ENCODE measurements around the gene DRD4.

DRD4 gene

DNA sequence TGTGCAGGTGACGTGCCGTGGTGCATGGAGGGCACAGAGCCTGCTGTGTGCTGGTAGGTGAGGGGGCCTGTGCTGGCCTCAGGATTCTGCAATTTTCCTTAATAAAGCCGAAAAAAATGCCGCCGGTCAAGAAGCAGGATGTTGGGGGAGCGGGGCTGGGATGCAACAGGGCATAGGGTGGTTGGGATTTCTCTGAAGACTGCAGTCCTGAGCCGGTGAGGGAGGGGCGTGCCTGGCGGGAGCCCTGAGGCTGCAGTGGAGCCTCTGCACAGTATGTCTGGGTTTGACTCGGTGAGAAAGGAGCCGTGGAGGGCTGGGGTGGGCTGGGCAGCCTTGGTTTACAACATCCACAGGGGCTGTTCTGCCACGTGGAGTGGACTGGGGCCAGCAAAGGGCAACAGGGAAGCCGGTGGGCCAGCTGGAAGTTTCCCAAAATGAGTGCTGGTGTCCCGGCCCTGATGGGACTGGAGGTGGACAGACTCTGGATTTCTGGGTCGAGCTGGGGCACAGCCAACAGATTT, 13.7 kb upstream of the DRD4 start:
- no peak for DNase-seq

DNA sequence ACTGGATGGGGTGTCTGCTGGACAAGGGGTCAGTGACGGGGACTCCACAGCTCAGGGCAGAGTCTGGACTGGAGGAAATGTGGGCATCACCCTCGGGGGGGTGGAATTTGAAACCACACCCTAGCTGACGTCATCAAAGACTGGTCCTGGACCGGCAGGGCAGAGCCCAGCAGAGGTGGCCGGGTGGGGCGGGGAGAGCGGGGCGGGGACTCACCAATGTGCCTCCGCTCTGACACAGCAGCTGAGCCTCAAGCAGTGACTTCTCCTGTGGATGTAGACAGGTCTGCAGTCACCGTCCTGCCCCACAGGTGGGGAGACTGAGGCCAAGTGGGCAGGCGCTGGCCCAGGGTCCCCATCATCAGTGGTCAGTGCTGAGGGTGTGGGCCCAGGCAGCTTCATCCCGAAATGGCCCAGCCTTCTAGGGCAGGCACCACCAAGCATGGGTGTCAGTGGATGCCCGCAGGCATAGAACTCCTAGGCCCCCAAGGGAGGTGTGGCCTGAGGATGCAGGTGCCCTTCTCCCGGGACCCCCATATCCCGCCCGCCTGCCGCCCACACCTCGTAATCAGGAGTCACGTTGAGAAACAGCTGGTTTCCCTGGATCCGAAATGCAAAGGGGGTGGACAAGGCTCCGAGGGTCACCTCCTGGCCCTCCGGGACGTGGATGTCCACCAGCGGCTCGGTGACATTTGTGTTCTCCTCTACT, 12.9 kb upstream of the DRD4 start:
- no peak for DNase-seq

DNA sequence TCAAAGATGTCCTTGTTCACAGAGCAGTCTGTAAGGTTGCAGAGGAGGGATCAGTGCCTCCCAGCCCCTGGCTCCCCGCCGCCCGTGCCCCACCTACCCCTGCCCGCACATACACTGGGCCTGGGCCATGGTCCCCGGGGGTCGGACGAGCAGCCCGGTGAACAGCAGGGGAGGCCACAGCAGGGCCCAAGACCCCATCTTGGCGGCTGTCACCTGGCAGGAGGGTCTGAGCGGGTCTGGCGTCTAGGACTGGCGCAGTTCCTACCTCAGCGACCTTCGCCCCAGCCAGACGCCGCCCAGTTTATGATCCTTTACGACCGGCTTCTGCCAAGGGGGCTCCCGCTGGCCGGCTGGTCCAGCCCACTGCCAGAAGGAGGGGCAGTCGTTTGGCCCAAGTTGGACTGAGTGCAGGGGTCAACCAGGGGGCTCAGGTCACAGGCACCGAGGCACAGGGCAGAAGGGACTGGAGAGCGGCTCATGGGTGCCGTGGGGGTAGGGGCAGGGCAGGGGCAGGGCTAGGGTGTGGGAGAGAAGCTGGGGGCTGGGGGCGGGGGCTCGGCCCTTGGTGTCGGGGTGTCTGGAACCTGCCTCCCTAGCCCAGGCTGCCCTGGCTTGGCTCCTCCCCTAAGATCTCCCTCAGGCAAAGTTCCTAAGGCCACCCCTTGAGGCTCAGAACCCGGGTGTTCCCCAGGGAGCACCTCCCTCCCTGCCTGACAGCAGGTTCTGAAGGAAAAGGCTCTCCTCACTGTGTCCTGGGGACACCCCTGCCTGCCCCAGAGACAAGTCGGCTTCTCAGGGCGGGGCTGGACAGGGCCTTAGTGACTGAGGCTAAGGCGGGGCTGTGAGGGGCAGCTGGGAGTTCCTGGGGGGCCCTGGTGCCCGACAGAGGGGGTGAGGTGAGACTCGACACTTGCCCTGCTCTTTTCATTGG, 12.1 kb upstream of the DRD4 start, which contains the start of gene CDHR5:
Gene CDHR5, minus strand, starts transcription at position 251 of the 931 bp plus-strand sequence. Its CDS starts 53 bp downstream, at position 198.
- DNase-seq = no peak

DNA sequence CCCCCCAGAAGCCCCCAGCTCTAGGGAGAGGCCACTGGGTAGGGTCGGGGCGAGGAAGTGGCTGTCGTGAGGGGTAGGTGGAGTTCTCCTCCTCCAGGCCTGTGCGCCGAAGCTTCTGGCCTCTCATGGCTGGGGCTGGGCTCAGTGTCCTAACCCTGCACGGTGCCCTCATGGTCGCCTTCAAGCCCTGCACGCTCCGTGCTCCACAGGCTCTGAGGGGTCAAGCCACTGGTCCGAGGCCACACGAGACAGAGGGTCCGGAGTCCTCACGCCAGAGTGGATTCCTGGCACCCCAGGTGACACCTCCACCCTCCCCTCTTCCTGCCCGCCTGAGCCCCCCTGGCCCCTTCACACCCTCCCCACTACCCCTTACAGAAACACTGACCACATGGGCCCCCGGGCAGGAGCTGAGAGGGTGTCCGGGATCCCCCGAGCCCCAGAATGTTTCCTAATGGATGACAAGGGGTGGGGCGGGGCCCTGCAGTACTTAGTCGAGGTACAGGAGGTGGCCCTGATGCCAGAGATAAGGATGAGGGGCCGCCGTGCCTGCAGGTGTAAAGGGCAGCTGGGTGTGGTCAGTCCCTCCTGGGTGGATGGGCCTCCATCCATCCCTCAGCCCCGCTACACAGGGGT, 11.3 kb upstream of the DRD4 start:
- DNase-seq = no peak

DNA sequence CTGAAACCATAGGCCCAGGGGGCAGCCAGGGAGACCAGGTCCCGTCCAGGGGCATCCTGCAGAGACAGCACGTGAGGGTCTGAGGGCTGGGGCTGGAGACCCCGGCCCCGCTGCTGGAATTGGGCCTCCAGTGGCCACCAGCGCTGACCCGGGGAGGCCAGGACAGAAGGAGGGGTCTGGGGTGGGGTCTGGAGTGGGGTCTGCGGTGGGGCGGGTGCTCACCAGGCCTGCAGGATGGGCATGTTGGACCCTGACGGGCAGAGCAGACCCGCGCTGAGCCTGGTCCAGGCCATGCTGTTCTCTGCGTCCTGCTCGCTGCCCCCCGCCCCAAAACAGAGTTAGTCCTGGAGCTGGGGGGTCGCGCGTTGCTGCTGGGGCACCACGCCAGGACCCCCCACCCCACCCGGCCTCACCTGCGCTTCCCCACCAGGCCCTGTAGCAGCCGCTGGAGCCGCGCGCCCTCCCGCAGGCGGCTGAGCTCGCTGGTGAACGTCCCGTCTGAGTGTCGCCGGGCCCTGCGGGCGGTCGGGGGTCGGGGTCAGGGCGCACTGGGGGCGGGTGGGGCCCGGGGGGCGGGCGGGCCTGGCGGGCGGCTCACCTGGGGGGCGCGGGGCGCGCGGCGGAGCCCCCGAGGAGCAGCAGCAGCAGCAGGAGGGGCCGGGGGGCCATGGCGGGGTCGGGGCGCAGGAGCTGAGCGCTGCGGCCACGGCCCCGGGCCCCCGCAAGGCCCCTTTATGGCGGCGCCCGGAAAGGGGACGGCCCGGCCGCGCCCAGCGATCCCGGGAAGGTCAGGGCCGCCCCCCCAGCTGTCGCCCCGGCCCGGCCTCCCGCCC, 10.4 kb upstream of the DRD4 start, which contains the start of gene SCT:
Gene SCT, minus strand, starts transcription at position 707 of the 833 bp plus-strand sequence. Its CDS starts 38 bp downstream, at position 669.
- DNase-seq = no peak

DNA sequence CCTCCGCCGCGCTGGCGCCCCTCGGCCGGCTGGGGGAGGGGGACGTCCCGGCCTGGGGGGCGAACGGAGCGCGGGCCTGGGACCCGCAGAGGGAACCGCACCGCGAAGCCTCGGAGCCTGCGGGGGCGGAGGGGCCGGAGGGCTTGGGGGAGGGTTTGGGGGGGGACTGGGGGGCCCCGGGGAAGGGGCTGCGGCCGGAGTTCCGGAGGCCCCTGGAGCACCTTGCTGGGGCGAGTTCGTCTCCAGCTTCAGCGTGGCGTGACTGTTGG, 9.8 kb upstream of the DRD4 start:
- no peak for DNase-seq

DNA sequence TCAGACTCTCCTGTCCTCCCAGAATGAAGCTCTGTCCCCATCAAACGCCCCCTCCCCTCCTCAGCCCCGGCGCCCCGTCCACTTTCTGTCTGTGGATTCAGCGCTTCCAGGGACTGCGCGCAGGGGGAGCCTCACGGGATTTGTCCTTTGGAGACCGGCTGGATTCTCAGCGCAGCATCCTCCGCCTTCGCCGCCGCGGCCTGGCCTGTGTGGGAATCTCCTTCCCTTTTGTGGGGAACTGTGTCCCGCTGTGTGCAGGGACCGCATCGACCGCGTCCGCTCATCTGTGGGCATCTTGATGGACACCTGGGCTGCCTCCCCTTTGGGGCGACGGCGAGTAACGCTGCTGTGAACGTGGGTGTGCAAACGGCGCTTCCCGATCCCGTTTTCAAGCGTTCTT, 9.0 kb upstream of the DRD4 start:
- DNase-seq = no peak

DNA sequence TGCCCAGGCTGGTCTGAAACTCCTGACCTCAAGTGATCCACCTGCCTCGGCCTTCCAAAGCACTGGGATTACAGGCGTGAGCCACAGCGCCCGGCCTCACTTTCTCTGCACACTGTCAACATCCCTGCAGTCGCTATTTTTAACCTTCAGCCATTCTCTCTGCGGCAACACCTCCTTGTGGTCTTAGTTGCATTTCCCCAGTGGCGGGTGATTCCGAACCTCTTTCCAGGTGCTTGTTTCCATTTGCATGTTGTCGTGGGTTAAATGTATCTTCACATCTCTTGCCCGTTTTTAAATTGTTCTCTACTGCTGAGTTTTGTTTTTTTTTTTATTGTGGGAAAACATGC, 7.9 kb upstream of the DRD4 start:
- DNase-seq = no peak

DNA sequence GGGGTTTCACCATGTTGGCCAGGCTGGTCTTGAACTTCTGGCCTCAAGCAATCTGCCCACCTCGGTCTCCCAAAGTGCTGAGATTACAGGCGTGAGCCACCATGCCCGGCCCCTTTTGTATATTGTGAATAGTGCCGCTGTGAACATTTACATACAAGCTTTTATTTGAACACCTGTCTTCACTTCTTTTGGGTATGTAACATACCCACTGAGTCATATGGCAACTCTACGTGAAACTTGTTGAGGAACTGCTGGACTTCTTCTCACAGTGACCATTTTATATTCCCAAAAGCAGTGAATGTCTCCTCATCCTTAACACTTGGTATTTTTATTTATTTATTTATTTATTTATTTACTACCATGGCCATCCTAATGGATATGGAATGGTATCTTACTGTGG, 6.2 kb upstream of the DRD4 start:
- no peak for DNase-seq

DNA sequence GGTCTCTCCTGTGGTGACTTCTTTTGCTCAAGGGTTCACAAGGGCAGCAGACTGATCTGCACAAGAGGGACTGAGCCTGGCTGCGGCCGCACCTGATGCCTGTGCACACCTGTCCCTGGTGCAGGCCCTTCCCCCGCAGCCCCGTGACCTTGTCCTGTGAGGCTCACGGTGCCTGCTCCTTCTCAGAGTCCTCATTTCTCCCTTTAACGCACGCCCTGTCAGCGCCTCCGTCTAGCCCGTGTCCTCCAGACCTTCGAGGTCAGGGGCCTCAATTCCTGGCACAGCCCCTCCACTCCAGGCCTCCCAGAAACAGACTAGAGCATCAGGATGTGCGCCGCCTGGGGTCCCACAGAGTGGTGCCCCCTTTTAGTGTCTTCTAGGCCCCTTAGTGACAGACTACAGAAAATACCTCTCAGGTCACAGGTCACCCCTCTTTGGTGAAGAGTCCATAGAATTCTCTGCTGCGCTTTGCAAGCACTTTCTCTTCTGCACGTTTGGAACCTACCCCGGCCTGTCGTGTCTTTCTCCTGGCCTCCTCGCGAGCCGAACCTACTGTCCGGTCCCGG, 1.0 kb upstream of the DRD4 start:
- DNase-seq = no peak

DNA sequence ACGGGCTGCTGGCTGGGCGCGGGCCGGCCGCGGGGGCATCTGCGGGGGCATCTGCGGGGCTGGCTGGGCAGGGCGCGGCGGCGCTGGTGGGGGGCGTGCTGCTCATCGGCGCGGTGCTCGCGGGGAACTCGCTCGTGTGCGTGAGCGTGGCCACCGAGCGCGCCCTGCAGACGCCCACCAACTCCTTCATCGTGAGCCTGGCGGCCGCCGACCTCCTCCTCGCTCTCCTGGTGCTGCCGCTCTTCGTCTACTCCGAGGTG, 194 bp downstream of the DRD4 start:
- DNase-seq = no peak

DNA sequence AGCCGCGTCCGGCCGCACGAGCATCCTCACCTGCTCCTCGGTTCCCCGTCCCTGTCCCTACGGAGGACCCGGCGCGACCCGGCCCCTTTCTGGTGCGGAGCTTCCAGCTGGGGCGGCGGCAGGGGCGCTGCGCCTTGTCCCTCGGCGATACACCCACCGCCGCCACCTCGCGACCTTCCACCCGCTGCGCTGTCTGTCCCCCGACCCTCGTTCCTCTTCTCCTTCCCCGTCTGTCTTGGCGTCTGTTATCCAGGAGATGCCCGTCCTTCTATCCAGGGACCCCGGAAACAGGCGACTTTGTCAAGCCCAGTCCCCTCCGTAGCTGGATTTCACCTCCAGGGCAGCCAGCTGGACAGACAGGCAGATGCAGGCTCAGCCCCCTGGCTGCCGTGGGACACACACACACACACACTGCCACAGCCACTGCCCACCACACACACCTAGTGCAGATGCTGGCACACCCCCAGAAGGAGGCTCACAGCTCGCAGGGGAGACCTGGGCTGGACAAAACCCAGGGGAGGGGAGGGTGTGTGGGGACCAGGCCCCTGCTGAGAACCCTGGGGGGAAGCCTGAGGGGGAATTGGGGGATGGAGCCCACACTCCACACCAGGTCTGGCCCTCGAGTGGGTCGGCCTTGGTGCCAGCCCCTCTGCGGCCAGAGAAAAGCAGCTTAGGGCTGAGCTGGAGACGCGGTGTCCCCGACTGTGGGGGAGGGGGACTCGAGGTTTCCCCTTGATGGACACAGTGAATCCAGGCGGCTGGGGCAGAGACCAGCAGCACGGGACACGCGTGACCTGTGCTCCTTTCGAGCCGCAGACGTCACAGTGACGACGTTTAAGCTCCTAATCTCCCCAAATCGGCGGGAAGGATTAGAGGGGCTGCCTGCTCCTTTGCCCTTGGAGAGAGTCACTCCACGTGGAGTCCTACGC, 788 bp downstream of the DRD4 start:
- no peak for DNase-seq

DNA sequence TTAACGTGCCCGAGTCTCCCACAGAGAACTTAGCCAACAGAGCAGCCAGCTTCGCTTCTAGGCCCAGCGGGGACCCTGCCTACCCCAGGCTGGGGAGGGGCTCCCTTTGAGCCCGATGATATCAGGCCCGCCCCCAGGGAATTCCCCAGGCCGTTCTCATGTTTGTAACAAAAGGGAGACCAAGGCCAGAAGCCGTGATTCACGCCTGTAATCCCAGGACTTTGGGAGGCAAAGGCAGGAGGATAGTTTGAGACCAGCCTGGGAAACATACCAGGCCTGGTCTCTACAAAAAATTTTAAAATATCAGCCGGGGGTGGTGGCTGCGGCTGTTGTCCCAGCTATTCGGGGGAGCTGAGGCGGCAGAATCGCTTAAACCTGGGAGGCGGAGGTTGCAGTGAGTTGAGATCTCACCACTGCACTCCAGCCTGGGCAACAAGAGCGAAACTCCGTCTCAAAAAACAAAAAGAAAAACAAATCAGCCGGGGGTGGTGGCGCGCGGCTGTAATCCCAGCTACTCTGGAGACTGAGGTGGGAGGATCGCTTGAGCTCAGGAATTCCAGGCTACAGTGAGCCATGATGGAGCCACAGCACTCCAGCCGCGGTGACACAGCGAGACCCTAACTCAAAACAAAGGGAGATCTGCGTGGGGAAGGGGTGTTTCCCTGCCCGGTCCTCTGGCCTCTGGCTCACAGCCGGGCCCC, 1.7 kb downstream of the DRD4 start:
- DNase-seq = no peak

DNA sequence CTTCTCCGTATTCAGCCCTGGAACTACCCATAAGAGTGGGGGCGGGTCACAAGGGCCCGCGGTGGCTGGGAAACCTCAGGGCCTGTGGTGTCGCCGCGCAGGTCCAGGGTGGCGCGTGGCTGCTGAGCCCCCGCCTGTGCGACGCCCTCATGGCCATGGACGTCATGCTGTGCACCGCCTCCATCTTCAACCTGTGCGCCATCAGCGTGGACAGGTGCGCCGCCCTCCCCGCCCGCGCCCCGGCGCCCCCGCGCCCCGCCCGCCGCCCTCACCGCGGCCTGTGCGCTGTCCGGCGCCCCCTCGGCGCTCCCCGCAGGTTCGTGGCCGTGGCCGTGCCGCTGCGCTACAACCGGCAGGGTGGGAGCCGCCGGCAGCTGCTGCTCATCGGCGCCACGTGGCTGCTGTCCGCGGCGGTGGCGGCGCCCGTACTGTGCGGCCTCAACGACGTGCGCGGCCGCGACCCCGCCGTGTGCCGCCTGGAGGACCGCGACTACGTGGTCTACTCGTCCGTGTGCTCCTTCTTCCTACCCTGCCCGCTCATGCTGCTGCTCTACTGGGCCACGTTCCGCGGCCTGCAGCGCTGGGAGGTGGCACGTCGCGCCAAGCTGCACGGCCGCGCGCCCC, 2.4 kb downstream of the DRD4 start:
- no peak for DNase-seq

DNA sequence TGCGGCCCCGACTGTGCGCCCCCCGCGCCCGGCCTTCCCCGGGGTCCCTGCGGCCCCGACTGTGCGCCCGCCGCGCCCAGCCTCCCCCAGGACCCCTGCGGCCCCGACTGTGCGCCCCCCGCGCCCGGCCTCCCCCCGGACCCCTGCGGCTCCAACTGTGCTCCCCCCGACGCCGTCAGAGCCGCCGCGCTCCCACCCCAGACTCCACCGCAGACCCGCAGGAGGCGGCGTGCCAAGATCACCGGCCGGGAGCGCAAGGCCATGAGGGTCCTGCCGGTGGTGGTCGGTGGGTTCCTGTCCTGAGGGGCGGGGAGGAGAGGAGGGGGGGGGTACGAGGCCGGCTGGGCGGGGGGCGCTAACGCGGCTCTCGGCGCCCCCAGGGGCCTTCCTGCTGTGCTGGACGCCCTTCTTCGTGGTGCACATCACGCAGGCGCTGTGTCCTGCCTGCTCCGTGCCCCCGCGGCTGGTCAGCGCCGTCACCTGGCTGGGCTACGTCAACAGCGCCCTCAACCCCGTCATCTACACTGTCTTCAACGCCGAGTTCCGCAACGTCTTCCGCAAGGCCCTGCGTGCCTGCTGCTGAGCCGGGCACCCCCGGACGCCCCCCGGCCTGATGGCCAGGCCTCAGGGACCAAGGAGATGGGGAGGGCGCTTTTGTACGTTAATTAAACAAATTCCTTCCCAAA, 3.1 kb downstream of the DRD4 start:
- no peak for DNase-seq

DNA sequence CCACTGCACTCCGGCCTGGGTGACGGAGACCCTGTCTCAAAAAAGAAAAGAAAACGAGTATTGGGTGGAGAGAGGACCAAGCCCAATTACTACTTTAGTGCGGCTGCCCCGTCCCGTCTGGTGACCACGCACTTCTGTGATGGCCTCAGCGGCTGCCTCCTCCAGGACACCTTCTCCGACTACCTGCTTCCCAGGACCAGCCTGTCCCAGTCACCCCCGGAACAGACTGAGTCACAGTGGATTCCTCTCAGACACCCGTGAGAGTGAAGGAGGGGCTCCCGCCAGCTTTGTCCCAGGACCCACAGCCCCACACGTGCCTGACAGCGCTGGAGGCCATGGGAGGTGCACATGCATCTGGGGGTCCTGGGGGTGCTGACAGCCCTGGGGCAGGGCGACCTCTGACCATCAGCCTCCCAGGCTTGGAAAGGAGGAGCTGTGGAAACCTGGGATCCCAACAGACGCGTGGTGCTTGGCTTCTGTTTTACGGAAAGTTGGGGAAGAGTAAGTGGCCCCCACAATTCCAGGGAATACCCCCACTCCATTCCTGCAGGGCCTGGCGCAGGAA, 4.8 kb downstream of the DRD4 start:
- no peak for DNase-seq

DNA sequence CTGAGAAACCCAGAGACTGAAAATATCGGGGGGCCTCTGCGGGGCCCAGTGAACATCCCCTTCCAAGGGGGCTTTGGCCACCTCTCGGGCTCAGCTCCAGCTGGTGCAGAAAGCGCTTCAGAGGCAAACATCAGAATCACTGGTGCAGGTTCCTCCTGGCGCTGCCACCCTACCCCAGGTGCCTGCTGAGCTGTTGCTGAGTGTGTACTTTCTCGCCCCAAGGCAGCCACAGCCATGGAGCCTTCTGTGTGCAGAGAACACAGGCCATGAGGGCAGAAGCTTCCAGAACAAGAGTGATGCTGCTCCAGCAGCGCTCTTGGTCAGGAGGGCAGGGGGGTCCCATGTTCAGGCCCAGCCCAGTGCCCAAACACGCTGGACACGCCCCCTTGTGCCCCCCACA, 6.3 kb downstream of the DRD4 start:
- no peak for DNase-seq

DNA sequence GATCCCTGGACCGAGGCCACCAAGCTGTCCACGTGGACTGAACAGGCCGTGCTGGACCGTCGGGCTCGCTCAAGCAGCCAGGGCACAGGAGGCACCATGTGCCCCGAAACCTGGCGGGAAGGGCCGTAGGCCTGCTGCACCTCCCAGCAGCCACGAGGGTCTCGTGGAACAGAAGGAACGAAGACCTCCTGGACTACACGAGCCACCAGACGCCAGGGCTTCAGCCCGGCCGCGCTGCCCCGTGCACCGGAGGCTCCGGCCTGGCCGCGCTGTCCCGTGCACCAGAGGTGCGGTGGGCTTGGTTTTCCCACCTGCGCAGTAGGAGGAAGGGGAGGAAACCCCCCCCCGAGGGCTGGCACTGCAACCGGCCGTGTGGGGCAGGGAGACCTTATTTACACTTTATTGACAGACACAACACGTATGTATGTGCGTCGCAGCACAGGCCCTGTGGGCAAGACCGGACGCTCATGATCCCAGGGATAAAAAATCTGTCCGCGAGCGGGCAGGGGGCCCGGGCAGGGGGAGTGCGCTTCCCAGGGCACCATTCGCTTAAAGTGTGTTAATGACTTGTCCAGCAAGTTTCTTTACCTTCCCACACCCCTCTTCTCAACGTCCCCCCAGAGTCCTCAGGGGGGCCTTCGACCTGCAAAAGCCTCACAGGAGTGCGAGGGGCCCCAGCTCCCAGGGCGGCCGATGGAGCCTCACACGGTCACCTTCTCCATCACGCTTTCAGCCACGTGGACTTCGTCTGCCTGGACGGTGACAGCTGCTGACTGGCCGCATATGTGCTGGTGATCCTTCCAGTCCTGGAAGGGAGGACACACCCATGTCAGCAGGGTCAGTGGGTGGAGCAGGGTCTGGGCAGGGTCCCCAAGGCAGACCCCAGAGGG, 7.0 kb downstream of the DRD4 start:
- DNase-seq = no peak
